ENCODE results near the gene LRCH1. TPM values are rescaled to one million over a fixed set of nuclear protein-coding genes. Genes with fewer than 3 reads are reported as not detected.

The LRCH1 gene
- total RNA-seq, 1 donor from 2014 or later: 2.9 TPM

GRCh38 chr13:46578590-46578975 is 25.6 kb downstream of the LRCH1 start:
- H2AFZ ChIP-seq (replicated peaks): no peak overlapping the region
- H3K4me1 ChIP-seq: peaks cover 24% of the 10 kb centered on the region
- no peak overlapping the region for H3K9ac ChIP-seq
- Mint-ChIP-seq H3K36me3 (peaks cover 2% of the 10 kb centered on the region), H3K4me1 (peaks cover 43% of the 10 kb centered on the region), H3K27ac (no peak overlapping the region), H3K27me3 (ENCODE audit: insufficient read depth, low read depth) (peaks cover 6% of the 10 kb centered on the region), H3K4me3 (no peak overlapping the region), H3K9me3 (no peaks in the 10 kb centered on the region)
- H3K9me3 ChIP-seq (ENCODE audit: low read depth): no peaks in the 10 kb centered on the region
- H4K20me1 ChIP-seq (ENCODE audit: low read depth): no peaks in the 10 kb centered on the region
- no peaks in the 10 kb centered on the region for H3K27me3 ChIP-seq
- H3K27ac ChIP-seq: no peak overlapping the region
- H3F3A ChIP-seq (ENCODE audit: low read depth): no peaks in the 10 kb centered on the region
- DNase-seq (ENCODE audit: low spot score): no peak
- H3K4me2 ChIP-seq: no peak overlapping the region
- TF ChIP-seq EZH2 (IDR thresholded peaks at IDR 0.05) (no peak), CTCF (IDR thresholded peaks at IDR 0.05) (no peak), EZH2phosphoT487 (IDR thresholded peaks at IDR 0.05) (no peak)
- no peaks in the 10 kb centered on the region for H3K79me2 ChIP-seq (ENCODE audit: low read depth)
- no peak overlapping the region for H3K4me3 ChIP-seq
- no peaks in the 10 kb centered on the region for H3K36me3 ChIP-seq

GRCh38 chr13:46580362-46580839 is 27.4 kb downstream of the LRCH1 start:
- Histone ChIP-seq H3K27me3 (no peaks in the 10 kb centered on the region), H3K4me2 (peak overlapping the region; percentile 28), H3K9ac (no peak overlapping the region), H3K9me3 (ENCODE audit: low read depth) (no peaks in the 10 kb centered on the region), H2AFZ (replicated peaks) (no peak overlapping the region), H3K36me3 (no peaks in the 10 kb centered on the region), H3F3A (ENCODE audit: low read depth) (no peaks in the 10 kb centered on the region), H3K4me1 (peaks cover 24% of the 10 kb centered on the region), H3K4me3 (peak overlapping the region; percentile 9), H4K20me1 (ENCODE audit: low read depth) (no peaks in the 10 kb centered on the region), H3K79me2 (ENCODE audit: low read depth) (no peaks in the 10 kb centered on the region), H3K27ac (no peak overlapping the region)
- peaks cover 10% of the 10 kb centered on the region for H3K36me3 Mint-ChIP-seq
- H3K4me1 Mint-ChIP-seq: peaks cover 41% of the 10 kb centered on the region
- TF ChIP-seq CTCF (IDR thresholded peaks at IDR 0.05) (no peak), EZH2phosphoT487 (IDR thresholded peaks at IDR 0.05) (no peak), EZH2 (IDR thresholded peaks at IDR 0.05) (no peak)
- peak overlapping the region; percentile 21 for H3K27ac Mint-ChIP-seq
- peaks cover 9% of the 10 kb centered on the region for H3K27me3 Mint-ChIP-seq (ENCODE audit: insufficient read depth, low read depth)
- no peaks in the 10 kb centered on the region for H3K9me3 Mint-ChIP-seq
- H3K4me3 Mint-ChIP-seq: no peak overlapping the region
- DNase-seq (ENCODE audit: low spot score): peak; percentile 13

- Mint-ChIP-seq H3K27me3 (ENCODE audit: insufficient read depth, low read depth) (peaks cover 6% of the 10 kb centered on the region), H3K9me3 (no peaks in the 10 kb centered on the region), H3K4me3 (no peak overlapping the region), H3K27ac (no peak overlapping the region), H3K36me3 (peaks cover 10% of the 10 kb centered on the region), H3K4me1 (peaks cover 36% of the 10 kb centered on the region)
- no peak overlapping the region for H3K9ac ChIP-seq
- no peaks in the 10 kb centered on the region for H3K36me3 ChIP-seq
- peaks cover 14% of the 10 kb centered on the region for H3K4me1 ChIP-seq
- no peak overlapping the region for H2AFZ ChIP-seq (replicated peaks)
- H3K27me3 ChIP-seq: no peaks in the 10 kb centered on the region
- H3F3A ChIP-seq (ENCODE audit: low read depth): no peaks in the 10 kb centered on the region
- no peak overlapping the region for H3K4me3 ChIP-seq
- H3K4me2 ChIP-seq: no peak overlapping the region
- TF ChIP-seq EZH2 (IDR thresholded peaks at IDR 0.05): no peak
- no peak for TF ChIP-seq EZH2phosphoT487 (IDR thresholded peaks at IDR 0.05)
- TF ChIP-seq CTCF (IDR thresholded peaks at IDR 0.05): no peak
- no peak overlapping the region for H3K27ac ChIP-seq
- DNase-seq (ENCODE audit: low spot score): no peak
- no peaks in the 10 kb centered on the region for H4K20me1 ChIP-seq (ENCODE audit: low read depth)
- H3K9me3 ChIP-seq (ENCODE audit: low read depth): no peaks in the 10 kb centered on the region
- H3K79me2 ChIP-seq (ENCODE audit: low read depth): no peaks in the 10 kb centered on the region
Measured at GRCh38 chr13:46582190-46582589, 29.2 kb downstream of the LRCH1 start.
